PC-3 (cell line): ENCODE results near the gene LEMD2. TPM values are rescaled to one million over a fixed set of nuclear protein-coding genes. Genes with fewer than 3 reads are reported as not detected.

Experiments
- ATAC-seq: fragments of 200-7000 bp; cut with Tn5 transposase; 2 replicates; pipeline ENCODE4 v1.9.1; 2020; ENCODE audit warnings: mild to moderate bottlenecking, moderate library complexity
- BruUV-seq: library from RNA; stranded (reverse); fragments of 400-500 nt; replicated peaks from 2 replicates; lab custom pipeline; 2021; lab: Mats Ljungman, UMichigan
- CTCF ChIA-PET: fragments of 300-600 bp; sonication (Branson Sonifier 250); formaldehyde crosslinking; loops from one replicate; lab custom pipeline; 2022; ENCODE audit warnings: antibody characterized with exemption; lab: Charles Lee
- POLR2A ChIA-PET: fragments of 300-600 bp; sonication (Branson Sonifier 250); formaldehyde crosslinking; loops from one replicate; lab custom pipeline; 2022; ENCODE audit warnings: antibody characterized with exemption; ENCODE audit not compliant: unreplicated experiment; lab: Charles Lee
- DNase-seq: peaks from one replicate; pipeline ENCODE4 v3.0.0-alpha.2; 2015
- H2AFZ ChIP-seq: fragments of 300-600 bp; sonication (generic); 2 replicates; pipeline ENCODE4 v1.6.0; 2016; ENCODE audit warnings: antibody characterized with exemption, low read length
- H3F3A ChIP-seq: fragments of 300-600 bp; sonication (generic); one replicate; pipeline ENCODE4 v1.6.0; 2017; ENCODE audit warnings: antibody characterized with exemption, low read length, control low read depth, mild to moderate bottlenecking; ENCODE audit not compliant: unreplicated experiment
- H3K27ac ChIP-seq: fragments of 300-600 bp; sonication (generic); 2 replicates; pipeline ENCODE4 v1.5.1; 2016; ENCODE audit warnings: mild to moderate bottlenecking, low read length
- H3K27me3 ChIP-seq: fragments of 300-600 bp; sonication (generic); 2 replicates; pipeline ENCODE4 v1.6.1; 2016; ENCODE audit warnings: low read length, mixed read lengths
- H3K36me3 ChIP-seq: fragments of 300-600 bp; sonication (generic); 2 replicates; pipeline ENCODE4 v1.6.1; 2016; ENCODE audit warnings: low read depth, mixed run types, low read length, mixed read lengths
- H3K4me1 ChIP-seq: fragments of 300-600 bp; sonication (generic); 2 replicates; pipeline ENCODE4 v1.5.1; 2016; ENCODE audit warnings: low read length; ENCODE audit not compliant: insufficient read depth
- H3K4me2 ChIP-seq: fragments of 300-600 bp; sonication (generic); 2 replicates; pipeline ENCODE4 v1.6.0; 2016; ENCODE audit warnings: low read length
- H3K4me3 ChIP-seq: fragments of 300-600 bp; sonication (generic); 2 replicates; pipeline ENCODE4 v1.5.1; 2016; ENCODE audit warnings: mild to moderate bottlenecking, low read length, mixed read lengths
- H3K79me2 ChIP-seq: fragments of 300-600 bp; sonication (generic); 2 replicates; pipeline ENCODE4 v1.6.1; 2017; ENCODE audit warnings: low read length, mixed read lengths
- H3K9ac ChIP-seq: fragments of 300-600 bp; sonication (generic); 2 replicates; pipeline ENCODE4 v1.6.0; 2016; ENCODE audit warnings: mild to moderate bottlenecking, low read length
- H3K9me2 ChIP-seq: fragments of 300-600 bp; sonication (generic); replicated peaks from 2 replicates; pipeline ENCODE4 v1.6.1; 2016; ENCODE audit warnings: mixed run types, low read length, mixed read lengths
- H3K9me3 ChIP-seq: fragments of 300-600 bp; sonication (generic); 2 replicates; pipeline ENCODE4 v1.6.1; 2016; ENCODE audit warnings: low read length, mixed read lengths
- H4K20me1 ChIP-seq: fragments of 300-600 bp; sonication (generic); 2 replicates; pipeline ENCODE4 v1.6.1; 2016; ENCODE audit warnings: low read length, mixed read lengths
- CTCF ChIP-seq: fragments of 300-600 bp; sonication (generic); conservative IDR thresholded peaks from 2 replicates; pipeline ENCODE4 v1.5.1; 2017; ENCODE audit warnings: antibody characterized with exemption, low read depth, mild to moderate bottlenecking, low read length
- EZH2 ChIP-seq: fragments of 300-600 bp; sonication (generic); IDR thresholded peaks from one replicate; pipeline ENCODE4 v1.6.1; 2017; ENCODE audit warnings: antibody characterized with exemption, mild to moderate bottlenecking, low read length; ENCODE audit not compliant: unreplicated experiment
- EZH2phosphoT487 ChIP-seq: fragments of 300-600 bp; sonication (generic); IDR thresholded peaks from 2 replicates; pipeline ENCODE4 v1.6.1; 2018; ENCODE audit warnings: mild to moderate bottlenecking, antibody characterized with exemption, low read length, borderline replicate concordance
- intact Hi-C: fragments of 100-400 bp; cut with micrococcal nuclease; formaldehyde crosslinking; loops from 2 replicates; pipeline ENCODE4 v1.9.0; 2023
- total RNA-seq: library from RNA; depleted of rRNA; stranded (reverse); fragments of >200 nt; gene quantifications from 2 replicates; pipeline ENCODE4 v1.2.3, GENCODE V29; 2014

LEMD2 gene
- total RNA-seq, 1 experiment from 2014 or later, result 54.5 TPM

GRCh38 chr6:33765368-33765767, 23.6 kb downstream of the LEMD2 start:
- no peaks in the 10 kb centered on the region for H3K79me2 ChIP-seq
- ChIA-PET CTCF (no interaction called here), POLR2A (no interaction called here)
- H3K36me3 ChIP-seq, result no peaks in the 10 kb centered on the region
- H3K4me3 ChIP-seq, result no peak overlapping the region
- no peak overlapping the region for H3K9ac ChIP-seq
- H3K4me2 ChIP-seq, result no peak overlapping the region
- H3F3A ChIP-seq, result no peaks in the 10 kb centered on the region
- H4K20me1 ChIP-seq, result no peaks in the 10 kb centered on the region
- intact Hi-C loops, result loop anchor here (5.0 to 10.0 kb wide), 2 partner anchors 259 to 387 kb away; no protein-coding TSS in a partner anchor
- H3K27ac ChIP-seq, result no peak overlapping the region
- TF ChIP-seq EZH2 (no peak), EZH2phosphoT487 (no peak), CTCF (no peak)
- DNase-seq (no peak), ATAC-seq (no peak)
- H2AFZ ChIP-seq, result no peak overlapping the region
- BruUV-seq, result no TSS peak
- H3K9me2 ChIP-seq, result no peaks in the 10 kb centered on the region
- H3K27me3 ChIP-seq, result no peaks in the 10 kb centered on the region
- H3K4me1 ChIP-seq, result peaks cover 2% of the 10 kb centered on the region; the same call in 1 of the 2 replicates
- no peaks in the 10 kb centered on the region for H3K9me3 ChIP-seq

- Histone ChIP-seq H3K36me3 (no peaks in the 10 kb centered on the region), H3K9ac (no peak overlapping the region), H3K9me2 (no peaks in the 10 kb centered on the region), H3K9me3 (no peaks in the 10 kb centered on the region), H3K4me1 (peaks cover 11% of the 10 kb centered on the region; the same call in 1 of the 2 replicates), H3F3A (no peaks in the 10 kb centered on the region), H3K4me3 (no peak overlapping the region), H2AFZ (no peak overlapping the region), H3K4me2 (no peak overlapping the region), H3K27me3 (no peaks in the 10 kb centered on the region), H4K20me1 (no peaks in the 10 kb centered on the region), H3K79me2 (no peaks in the 10 kb centered on the region), H3K27ac (no peak overlapping the region)
- BruUV-seq, result no TSS peak
- no peak for DNase-seq
- ChIA-PET POLR2A (no interaction called here), CTCF (interaction anchor here (0.6 kb wide), 1 partner anchor 53 kb away, joined by 3 read pairs; the partner anchor contains the start of gene UQCC2)
- ATAC-seq, result no peak
- TF ChIP-seq EZH2 (no peak), EZH2phosphoT487 (no peak), CTCF (no peak)
- intact Hi-C loops, result loop anchor here (10.0 kb wide), 1 partner anchor 261 kb away; no protein-coding TSS in a partner anchor
Observed at GRCh38 chr6:33764036-33764435, 24.9 kb downstream of the LEMD2 start.

- Histone ChIP-seq H3K9ac (no peak overlapping the region), H4K20me1 (no peaks in the 10 kb centered on the region), H3K36me3 (no peaks in the 10 kb centered on the region), H3K9me2 (no peaks in the 10 kb centered on the region), H3K27ac (no peak overlapping the region), H3K27me3 (no peaks in the 10 kb centered on the region), H3K9me3 (no peaks in the 10 kb centered on the region), H3K4me2 (no peak overlapping the region), H3K4me3 (no peak overlapping the region), H3K79me2 (no peaks in the 10 kb centered on the region), H2AFZ (no peak overlapping the region), H3F3A (no peaks in the 10 kb centered on the region), H3K4me1 (peaks cover 12% of the 10 kb centered on the region)
- intact Hi-C loops, result loop anchor here (10.0 kb wide), 1 partner anchor 261 kb away; no protein-coding TSS in a partner anchor
- TF ChIP-seq EZH2phosphoT487, result no peak
- no peak for TF ChIP-seq CTCF
- TF ChIP-seq EZH2, result no peak
- BruUV-seq, result no TSS peak
- POLR2A ChIA-PET, result no interaction called here
- DNase-seq (no peak), ATAC-seq (no peak)
- CTCF ChIA-PET, result interaction anchor here (0.6 kb wide), 1 partner anchor 52 kb away, joined by 4 read pairs; no protein-coding TSS in a partner anchor
Observed at GRCh38 chr6:33763483-33763882, 25.4 kb downstream of the LEMD2 start.
